Activated CD4-positive, CD25-positive, alpha-beta regulatory T cell treated with anti-CD3 and anti-CD28 coated beads, Interleukin-2, amount 50 U/mL, for 16 hours (primary cell): ENCODE results near the gene MTAP.
A peak's percentile ranks its signal among the peaks of the same experiment; 100 is the strongest.
"Not testable (repeated sequence)": the region's sequence is repeated elsewhere in the genome, so short reads cannot be mapped to it uniquely, and the experiment has no call there.

Experiments
- DNase-seq: peaks from one replicate; pipeline ENCODE4 v3.0.0-alpha.2; 2020; ENCODE audit warnings: low read depth, low spot score

Gene MTAP

DNA sequence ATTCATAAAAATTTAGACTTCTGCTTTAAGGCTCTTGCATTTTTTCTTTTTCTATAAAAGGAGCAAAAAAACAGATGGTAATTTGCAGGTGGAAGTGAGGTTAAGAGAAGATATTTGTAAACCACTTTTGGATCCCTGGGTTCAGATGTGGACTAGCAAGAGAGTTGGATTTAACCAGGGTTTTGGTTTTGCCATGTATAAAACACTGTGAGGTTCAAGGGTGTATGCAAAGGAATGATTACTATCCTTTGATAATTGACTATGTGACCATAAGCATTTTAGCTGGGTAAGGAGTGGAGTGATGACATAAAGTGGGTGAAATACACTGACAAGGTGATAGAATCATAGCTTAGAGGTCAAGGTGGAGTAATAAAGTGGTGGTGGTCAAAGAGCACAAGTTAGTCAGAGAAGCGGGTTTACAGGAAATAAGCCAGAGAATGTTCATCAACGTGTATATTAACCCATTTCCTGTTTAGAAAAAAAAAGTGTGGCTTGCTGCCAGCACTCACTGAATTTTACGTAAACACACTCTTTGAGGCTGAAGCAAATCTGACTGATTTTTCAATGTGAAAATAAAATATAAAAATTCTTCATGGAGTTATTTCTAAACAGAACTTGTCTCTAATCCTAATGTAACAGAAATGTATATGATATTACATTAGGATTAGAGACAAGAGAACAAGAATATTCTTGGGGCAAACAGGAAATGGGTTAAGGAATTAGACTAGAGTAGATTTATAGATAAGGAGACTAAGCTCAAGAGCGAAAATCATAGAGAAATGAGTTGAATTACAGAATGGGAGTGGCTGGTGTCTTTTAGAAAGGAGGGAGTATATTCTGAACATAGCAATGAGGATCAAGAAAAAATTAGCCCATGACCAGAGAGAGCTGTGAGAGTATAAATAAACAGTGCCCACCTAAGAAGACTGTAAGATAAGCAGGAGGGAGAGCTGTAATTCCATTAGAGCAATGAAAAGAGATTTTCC, 117.2 kb downstream of the MTAP start:
- no peak for DNase-seq

DNA sequence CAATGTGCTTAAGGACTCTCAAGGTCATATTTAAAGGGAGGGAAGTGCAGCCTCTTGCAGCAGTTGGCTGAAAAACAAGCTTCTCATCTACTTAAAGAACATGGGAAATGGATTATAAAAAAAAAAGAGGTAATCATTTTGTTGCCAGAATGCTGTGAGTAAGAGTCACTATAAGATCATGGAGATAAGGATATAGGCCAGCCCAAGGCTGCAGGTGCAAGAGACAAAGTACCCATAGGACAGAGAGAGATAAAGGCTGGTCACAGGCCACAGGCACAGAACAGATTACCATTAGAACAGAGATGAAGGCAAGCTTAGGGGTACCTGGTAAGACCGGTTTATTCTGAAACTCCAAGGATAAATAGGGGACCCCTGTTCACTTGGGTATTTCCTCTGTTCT, 121.3 kb downstream of the MTAP start:
- DNase-seq: no peak

DNA sequence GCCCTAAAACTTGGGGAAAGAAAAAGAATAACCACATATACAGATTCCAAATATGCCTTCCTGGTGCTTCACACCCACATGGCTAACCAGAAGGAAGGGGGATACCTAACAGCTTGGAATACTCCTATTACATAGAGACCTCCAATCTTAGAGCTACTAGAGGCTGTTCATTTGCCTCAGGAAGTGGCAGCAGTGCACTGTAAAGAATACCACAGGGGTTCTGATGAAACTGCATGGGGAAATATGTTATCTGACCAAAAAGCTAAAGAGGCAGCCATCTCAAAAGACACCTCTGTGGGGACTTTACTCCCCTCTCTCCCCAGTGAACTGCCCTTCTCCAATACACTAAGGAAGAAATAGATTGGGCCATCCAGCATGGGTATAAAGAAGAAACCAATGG, 125.3 kb downstream of the MTAP start:
- DNase-seq: no peak

DNA sequence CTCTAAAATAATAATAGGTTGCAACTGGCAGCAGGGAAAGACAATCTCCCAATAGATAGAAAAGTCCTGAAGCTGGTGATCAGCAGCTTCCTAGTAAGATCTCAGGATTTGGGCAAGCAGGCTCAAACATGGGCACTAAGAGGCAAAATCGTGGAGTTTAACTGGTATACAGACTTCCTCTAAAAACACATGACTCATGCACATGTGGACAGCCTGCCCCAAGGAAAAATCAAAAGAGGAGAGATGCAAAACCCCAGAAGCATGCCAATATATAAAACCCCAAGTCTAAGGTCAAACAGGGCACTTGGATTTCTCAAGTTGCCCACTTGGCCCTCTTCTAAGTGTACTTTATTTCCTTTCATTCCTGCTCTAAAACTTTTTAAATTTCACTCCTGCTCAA, 129.0 kb downstream of the MTAP start:
- no peak for DNase-seq

DNA sequence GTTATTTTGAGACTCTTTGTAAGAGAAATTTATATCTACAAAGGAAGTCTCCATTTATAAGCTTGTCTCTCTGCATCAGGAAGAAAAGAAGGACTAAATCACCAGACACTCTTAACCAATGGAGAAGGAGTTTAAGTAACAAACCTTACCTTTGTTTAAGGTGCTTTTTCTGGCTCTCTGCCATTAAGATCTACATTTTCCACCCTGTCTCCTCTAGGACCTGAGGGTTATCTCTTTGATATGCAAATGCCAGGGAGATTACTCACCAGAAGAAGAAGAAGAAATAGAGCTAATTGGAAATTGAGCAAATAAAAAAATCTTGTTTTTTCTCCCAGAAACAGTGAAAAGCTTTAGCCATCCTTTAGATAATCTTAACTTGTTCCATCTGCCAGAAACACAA, 130.8 kb downstream of the MTAP start:
- no peak for DNase-seq

DNA sequence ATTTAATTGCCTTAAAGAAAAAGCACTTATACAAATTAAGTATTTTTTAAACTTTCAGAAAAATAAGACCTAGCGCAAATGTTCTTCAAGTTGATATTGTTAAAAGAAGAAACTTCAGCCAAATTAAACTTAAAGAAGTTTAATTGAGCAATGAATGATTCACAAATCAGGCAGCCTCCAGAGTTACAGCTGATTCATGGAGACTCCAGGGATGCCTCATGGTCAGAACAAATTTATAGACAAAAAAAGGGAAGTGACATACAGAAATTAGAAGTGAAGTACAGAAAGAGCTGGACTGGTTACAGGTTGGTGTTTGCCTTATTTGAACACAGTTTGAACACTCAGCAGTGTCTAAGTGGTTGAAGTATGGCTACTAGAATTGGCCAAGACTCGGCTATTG, 131.4 kb downstream of the MTAP start:
- no peak for DNase-seq

DNA sequence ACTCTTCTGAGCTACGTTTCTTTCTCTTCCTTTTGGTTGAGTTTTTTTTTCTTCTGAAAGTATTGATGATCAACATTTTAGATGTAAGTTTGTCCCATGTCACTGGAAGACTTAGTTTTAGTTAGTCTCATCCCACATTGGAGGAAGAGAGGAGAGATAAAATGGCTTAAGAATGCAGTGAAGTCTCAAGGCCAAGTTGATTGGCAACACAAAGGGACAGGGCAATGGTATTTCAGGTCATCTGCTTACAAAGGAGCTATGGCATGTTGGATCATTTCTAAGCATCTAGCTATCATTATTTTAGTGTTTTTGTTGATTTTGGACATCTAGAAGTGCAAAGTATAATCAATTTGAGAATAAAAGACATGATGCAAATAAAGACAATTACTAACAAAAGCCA, 133.2 kb downstream of the MTAP start:
- DNase-seq: no peak

DNA sequence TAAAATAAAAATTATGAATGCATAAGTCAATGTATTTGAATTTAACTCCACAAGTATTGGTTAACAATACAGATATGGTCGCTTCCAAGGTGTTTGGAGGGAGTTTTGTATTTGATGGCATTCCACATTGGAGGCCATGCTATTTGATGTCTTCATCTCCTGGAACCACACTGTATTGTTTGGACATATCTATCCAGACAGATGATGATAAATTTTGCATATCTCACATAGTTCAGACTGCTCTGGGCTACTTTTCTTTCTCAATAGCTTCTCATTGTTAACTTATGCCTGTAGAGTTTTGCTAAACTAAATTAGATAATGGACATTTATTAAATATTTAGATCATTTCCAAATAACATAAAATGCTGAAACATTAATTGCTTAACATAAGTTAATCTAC, 133.7 kb downstream of the MTAP start:
- DNase-seq: no peak

DNA sequence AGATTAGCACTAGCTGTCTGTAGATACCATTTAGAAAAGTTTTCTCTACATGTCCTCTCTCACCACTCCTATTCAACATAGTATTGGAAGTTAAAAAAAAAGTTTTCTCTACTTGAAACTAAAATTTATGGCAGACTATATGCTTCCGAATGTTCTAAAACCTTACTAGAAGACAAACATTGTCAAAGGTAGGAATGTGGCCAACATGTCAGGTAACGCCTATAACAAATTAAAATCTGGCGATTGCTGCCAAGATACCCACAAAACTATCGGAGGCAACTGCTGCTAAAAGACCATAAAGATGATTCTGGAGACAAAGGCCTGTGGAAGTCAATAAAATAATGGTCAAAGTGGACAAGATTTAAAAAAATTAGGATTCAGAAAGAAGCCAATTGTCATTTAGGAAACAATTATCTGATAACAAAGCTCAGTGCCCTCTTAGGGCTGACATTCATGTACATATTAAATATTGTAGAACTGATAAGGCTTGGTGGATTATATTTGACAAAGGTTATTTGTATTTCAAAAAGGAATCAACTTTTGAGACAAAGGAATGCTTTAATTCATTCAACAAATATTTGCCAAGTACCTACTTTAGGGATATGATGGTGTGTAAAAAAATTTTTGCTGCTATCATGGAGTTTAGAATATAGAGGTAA, 139.0 kb downstream of the MTAP start:
- no peak for DNase-seq

DNA sequence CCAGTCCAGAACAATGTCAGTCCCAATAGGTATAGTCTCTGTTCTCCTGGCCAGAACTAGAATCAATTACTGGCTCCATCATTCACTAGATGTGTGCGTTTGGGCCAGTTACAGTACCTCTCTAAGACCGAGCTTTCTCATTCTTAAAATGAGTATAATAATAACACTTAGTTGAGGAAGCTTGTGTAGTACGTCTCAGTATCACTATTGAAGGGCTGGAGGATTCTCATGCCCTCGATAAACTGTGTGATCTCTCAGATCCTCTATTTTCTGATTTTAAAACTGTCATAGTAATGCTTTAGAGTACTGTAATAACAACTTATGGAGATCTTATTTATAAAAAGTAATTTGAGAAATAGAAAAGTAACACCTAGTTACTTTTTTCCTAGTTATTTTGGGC, 141.0 kb downstream of the MTAP start:
- DNase-seq: no peak

DNA sequence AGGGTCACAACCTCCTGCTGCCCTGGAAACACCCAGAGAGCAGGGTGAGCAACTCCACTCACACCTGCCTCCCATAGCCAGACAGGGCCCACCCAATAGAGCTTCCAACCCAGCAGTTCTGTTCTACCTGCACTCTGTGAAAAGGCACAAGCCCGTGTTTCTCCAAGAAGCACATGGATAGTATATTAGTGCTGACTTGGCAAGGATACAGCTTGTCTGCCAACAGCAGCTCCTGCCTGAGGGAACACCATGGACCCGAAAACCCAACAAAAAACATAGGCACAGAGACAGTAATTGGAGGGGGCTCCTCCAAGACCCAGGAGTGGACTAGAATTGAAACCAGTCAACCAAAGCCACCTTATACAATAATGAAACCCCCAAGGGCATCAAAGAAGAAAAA, 143.2 kb downstream of the MTAP start:
- no peak for DNase-seq

DNA sequence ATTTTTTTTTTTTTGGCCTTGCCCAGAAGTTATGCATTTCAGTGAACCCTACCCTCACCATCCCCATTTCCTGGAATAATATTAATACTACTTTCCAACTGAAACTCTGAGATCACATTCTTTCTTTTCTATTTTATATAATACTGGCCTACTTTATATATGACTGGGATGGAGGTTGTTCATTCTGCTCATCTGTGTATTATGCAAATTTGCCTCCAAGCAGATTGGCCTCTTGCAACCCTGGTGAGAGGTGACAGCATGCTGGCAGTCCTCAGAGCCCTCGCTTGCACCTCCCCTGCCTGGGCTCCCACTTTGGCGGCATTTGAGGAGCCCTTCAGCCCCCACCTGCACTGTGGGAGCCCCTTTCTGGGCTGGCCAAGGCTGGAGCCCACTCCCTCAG, 156.4 kb downstream of the MTAP start:
- no peak for DNase-seq

DNA sequence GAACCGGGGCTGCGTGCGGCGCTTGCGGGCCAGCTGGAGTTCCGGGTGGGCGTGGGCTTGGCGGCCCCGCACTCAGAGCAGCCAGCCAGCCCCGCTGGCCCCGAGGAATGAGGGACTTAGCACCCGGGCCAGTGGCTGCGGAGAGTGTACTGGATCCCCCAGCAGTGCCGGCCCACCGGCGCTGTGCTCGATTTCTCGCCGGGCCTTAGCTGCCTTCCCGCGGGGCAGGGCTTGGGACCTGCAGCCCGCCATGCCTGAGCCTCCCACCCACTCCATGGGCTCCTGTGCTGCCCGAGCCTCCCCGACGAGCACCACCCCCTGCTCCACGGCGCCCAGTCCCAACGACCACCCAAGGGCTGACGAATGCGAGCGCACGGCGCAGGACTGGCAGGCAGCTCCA, 156.8 kb downstream of the MTAP start:
- DNase-seq: not testable (repeated sequence)

DNA sequence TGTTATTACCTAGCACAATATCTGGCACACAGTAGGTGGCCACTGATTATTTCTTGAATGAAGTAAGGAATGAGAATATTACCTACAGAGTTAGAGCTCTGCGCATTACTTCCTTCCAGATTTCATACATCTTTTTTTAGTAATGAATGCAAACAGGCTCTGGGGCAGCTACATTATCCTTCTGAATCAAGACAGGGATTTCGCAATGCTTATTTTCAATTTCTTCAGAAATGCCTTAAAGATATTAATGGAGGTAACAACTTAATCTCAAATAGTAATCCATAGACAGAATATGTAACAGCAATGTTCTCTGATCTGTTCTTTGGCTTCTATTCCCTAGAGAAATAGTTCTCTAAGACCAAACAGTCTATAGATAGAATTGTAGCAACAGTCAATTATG, 159.1 kb downstream of the MTAP start:
- DNase-seq: no peak

DNA sequence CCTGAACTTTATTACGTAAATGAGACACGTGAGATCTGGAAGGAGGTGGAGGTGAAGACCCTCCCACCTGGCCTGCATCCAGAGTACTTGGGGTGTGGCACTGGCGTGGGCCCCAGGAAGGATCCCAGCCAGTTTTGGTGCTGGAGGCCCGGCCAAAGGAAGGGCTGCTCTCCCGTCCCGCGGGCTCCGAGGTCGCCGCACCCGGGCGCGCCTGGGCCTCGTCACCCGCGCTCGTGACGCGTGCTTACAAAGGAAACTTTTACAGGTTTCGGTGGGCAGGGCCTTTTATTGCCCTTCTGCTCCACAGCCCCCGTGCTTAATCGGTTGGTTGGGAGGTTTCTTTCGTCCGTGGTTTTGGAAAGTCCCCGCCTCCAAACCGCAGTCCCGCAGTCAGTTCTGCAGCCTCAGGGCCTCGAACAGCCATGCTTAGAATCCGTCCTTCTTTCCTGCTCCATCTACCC, 162.5 kb downstream of the MTAP start:
- DNase-seq: peak; percentile 25

DNA sequence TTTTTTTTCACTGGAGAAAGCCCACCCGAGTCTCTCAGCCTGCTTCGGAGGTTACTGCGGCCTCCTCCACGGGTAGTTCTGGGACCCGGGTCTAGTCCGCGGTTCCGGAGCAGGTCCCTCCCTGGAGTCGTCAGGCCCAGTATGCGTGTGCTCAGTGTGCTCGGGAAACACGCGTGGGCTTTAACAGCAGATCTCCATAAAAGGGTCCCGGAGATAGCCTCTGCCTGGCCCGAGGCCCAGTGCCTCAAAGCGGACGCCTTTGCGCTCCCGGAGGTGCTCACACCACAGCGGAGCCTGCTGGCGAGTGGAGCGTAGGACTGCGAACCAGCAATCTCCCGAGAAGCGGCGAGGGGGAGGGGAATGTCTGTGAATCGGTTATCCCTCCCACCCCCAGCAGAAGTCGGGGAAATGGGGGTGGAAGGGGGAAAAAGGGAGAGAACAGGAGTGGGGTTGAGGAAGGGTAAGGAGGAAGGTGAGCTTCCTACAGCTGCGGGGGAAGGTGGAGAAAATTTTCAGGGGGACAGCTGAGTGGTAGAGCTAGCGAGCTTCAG, 163.0 kb downstream of the MTAP start:
- DNase-seq: no peak

DNA sequence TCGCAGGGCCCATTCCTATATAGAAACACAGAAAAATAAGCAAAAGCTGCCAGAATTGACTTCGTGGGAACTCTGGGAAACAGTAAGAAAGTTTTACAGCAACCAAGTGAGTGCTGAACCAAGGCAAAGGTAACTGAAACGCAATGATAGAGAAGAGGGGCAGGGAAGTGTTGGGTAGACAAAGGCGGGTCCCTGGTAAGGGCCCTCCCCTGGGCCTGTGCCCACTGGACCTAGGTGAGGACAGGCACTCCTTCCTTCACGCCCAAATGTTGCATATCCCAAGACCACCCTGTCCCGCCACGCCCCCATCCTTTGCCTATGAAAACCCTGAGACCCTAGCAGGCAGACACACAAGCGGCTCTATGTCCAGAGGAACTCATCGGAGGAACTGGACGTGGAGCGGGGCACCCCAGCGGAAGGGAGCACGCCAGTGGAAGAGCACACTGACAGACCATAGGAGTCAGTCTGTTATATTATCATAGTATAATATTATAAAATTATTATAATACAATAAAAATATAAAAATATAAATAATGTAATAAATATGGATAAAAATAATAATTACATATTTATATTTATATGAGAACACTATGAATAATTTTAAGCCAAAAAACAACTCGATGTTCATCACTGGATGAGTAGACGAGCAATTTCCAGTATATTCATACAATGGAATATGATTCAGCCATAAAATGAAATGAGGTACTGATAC, 163.9 kb downstream of the MTAP start:
- no peak for DNase-seq

DNA sequence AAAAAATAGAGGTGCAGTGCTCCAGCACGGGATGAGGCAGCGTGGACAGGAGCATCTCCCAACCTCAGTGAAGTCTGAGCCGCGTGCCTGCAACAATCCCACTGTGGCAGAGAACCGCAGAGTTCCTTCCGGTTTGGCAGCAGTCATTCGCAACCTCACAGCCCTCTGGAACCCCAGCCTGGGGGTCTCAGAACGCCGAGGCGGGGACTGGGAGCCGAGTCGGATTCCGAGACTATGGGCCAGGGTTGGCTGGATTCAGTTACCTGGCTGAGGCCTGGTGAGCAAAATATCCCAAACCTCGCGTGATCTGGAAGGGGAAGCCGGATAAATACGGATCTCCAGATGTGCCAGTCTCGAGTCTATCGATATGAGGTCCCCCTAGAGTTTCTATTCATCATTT, 164.7 kb downstream of the MTAP start:
- DNase-seq: no peak

DNA sequence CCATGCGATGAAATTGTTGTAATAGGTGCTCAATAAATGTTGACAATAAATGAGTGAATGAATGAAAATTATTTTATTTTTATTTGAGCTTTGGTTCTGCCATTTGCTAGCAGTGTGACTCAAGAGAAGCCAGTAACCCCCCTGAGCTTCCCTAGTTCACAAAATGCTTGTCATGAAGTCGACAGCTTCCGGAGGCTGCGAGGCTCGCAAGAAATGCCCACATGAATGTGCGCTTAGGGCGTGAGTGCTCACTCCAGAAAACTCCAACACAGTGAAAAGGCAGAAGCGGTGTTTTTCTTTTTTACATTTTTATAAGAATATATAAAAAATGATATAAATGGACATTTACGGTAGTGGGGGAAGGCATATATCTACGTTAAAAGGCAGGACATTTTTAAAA, 165.3 kb downstream of the MTAP start:
- no peak for DNase-seq

DNA sequence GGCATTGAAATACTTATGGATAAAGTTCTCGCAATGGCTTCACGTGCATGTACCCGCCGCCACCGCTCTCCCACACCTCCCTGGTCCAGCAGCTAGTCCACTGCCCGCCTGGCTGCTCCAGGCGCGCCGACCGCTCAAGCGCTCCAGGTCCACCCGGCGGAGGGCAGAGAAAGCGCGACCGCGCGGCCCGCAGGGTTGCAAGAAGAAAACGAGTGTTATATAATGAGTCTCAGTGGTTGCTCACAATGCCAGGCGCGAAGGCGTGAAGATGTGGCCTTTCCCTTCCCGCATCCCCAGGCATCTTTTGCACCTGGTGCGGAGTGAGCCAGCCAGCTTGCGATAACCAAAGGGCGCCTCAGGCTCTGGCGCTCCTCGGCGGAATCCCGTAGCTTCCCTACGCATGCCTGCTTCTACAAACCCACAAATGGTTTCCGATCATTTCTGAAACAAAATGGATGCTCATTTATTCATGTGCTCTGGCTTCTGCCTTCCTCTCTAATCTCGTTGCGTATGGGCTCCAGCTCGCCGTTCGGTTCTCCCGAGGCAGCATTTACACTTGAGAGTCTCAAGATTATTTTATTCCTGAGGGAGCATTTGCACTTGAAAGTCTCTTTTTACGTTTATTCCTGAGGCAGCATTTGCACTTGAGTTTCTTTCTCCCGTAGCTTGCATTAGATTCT, 166.0 kb downstream of the MTAP start:
- DNase-seq: no peak
